Parathyroid adenoma (tissue), 2 donors: Measurements from ENCODE around the gene SHOC1.

Source experiments
- H2AFZ ChIP-seq: fragments of 300-600 bp; sonication (generic); one replicate; pipeline ENCODE4 v1.7.0; 2017; ENCODE audit warnings: antibody characterized with exemption, mild to moderate bottlenecking
- H3K27ac ChIP-seq: fragments of 300-600 bp; sonication (generic); one replicate; pipeline ENCODE4 v1.7.0; 2017
- H3K27me3 ChIP-seq: fragments of 300-600 bp; sonication (generic); one replicate; pipeline ENCODE4 v1.7.0; 2017; ENCODE audit warnings: low read length; ENCODE audit not compliant: control insufficient read depth, insufficient read depth
- H3K36me3 ChIP-seq: fragments of 300-600 bp; sonication (generic); one replicate; pipeline ENCODE4 v1.7.0; 2017; ENCODE audit warnings: low read length; ENCODE audit not compliant: control insufficient read depth, insufficient read depth
- H3K4me1 ChIP-seq: fragments of 300-600 bp; sonication (generic); one replicate; pipeline ENCODE4 v1.7.0; 2017; ENCODE audit warnings: control low read depth
- H3K4me2 ChIP-seq: fragments of 300-600 bp; sonication (generic); one replicate; pipeline ENCODE4 v1.7.0; 2017; ENCODE audit warnings: low read length
- H3K4me3 ChIP-seq: fragments of 300-600 bp; sonication (generic); one replicate; pipeline ENCODE4 v1.7.0; 2017; ENCODE audit warnings: low read depth, low read length
- H3K79me2 ChIP-seq: fragments of 300-600 bp; sonication (generic); one replicate; pipeline ENCODE4 v1.7.0; 2017; ENCODE audit warnings: control low read depth
- H3K9ac ChIP-seq: fragments of 300-600 bp; sonication (generic); one replicate; pipeline ENCODE4 v1.7.0; 2017; ENCODE audit warnings: mild to moderate bottlenecking
- H3K9me3 ChIP-seq: fragments of 300-600 bp; sonication (generic); one replicate; pipeline ENCODE4 v1.7.0; 2017; ENCODE audit warnings: low read length; ENCODE audit not compliant: control insufficient read depth
- TF ChIP-seq, protein P1 (sequence below): fragments of 300-600 bp; sonication (generic); IDR thresholded peaks from one replicate; pipeline ENCODE4 v1.7.0; 2017; ENCODE audit warnings: antibody characterized with exemption, mild to moderate bottlenecking
- donor health status: primary hyperparathyroidism.

Gene SHOC1

DNA sequence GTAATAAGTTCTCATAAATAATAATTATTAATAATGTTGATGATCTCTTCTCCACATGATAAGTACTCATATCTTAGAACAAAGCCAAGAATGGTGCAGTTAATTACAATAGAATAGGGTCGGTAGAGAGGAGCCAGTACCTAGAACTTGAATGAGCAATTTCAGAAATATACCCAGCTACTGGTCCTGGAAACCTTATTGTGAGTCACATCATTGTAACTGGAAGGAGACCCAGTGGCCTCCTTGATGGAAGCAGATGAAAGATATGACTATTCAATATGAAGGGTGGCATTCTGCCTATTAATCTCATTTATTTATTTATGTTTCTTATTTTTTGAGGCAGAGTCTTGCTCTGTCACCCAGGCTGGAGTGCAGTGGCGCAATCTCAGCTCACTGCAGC is 37.7 kb upstream of the SHOC1 start:
- no peak overlapping the region for H2AFZ ChIP-seq
- H3K9me3 ChIP-seq = no peaks in the 10 kb centered on the region
- no peak overlapping the region for H3K4me2 ChIP-seq
- no peaks in the 10 kb centered on the region for H3K79me2 ChIP-seq
- no peak overlapping the region for H3K27ac ChIP-seq
- H3K4me3 ChIP-seq = no peak overlapping the region
- H3K36me3 ChIP-seq = no peaks in the 10 kb centered on the region
- no peaks in the 10 kb centered on the region for H3K27me3 ChIP-seq
- H3K4me1 ChIP-seq = no peaks in the 10 kb centered on the region
- no peak overlapping the region for H3K9ac ChIP-seq
- TF ChIP-seq, protein P1, sequence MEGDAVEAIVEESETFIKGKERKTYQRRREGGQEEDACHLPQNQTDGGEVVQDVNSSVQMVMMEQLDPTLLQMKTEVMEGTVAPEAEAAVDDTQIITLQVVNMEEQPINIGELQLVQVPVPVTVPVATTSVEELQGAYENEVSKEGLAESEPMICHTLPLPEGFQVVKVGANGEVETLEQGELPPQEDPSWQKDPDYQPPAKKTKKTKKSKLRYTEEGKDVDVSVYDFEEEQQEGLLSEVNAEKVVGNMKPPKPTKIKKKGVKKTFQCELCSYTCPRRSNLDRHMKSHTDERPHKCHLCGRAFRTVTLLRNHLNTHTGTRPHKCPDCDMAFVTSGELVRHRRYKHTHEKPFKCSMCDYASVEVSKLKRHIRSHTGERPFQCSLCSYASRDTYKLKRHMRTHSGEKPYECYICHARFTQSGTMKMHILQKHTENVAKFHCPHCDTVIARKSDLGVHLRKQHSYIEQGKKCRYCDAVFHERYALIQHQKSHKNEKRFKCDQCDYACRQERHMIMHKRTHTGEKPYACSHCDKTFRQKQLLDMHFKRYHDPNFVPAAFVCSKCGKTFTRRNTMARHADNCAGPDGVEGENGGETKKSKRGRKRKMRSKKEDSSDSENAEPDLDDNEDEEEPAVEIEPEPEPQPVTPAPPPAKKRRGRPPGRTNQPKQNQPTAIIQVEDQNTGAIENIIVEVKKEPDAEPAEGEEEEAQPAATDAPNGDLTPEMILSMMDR = no peak

DNA sequence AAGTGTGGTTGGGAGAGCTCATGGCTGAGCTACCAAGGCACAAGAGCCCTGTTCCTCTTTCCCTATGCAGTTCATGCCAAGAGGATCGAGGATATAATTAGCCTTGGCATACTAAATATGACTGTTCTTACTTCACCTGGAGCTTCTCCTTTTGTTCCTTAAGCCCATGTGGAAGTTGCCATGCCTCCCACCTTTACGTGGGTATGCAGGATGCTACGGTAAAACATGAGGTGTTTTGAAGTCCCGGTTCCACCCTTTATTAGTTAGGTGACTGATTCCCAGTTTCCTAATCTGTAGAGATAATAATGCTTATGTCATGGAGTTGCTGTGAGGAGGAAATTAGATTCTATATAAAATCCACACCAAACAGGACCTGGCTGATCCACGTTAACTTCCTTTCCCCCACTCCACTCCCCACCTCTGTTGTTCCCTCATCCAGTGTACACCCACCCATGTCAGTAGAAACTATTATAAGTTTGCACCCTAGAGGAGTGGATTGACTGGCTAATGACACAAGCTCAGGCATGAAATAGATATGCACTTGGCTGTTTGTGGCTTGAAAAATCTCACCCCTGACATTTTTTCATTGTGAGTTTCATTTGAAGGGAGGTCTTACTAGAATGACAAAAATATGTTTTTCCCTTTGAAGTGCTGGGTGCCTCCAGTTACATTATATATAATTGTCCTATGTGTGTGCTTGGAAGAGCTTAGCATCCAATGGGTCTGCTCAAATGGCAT is 36.8 kb upstream of the SHOC1 start:
- Histone ChIP-seq H2AFZ (no peak overlapping the region), H3K27me3 (no peaks in the 10 kb centered on the region), H3K36me3 (no peaks in the 10 kb centered on the region), H3K27ac (no peak overlapping the region), H3K9ac (no peak overlapping the region), H3K79me2 (no peaks in the 10 kb centered on the region), H3K9me3 (no peaks in the 10 kb centered on the region), H3K4me2 (no peak overlapping the region), H3K4me1 (no peaks in the 10 kb centered on the region), H3K4me3 (no peak overlapping the region)
- TF ChIP-seq, protein P1 = no peak

DNA sequence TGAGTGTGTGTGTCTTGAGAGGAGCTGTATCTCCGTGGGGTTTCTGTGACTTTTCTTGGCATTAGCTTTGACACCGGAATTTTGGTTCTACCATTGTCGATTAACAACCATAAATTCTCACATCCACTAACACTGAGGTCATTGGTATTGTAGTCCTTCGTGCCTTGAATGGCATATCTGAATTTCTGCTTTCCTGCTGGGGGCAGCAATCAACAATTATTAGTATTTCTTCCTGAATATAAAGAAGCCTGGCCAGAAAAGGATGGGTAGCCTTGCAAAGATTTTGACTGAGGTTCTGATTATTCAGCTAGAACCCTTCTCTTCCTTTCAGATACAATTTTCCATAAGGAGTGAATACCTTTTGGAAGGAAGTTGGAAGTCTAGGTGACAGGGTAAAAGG is 33.5 kb upstream of the SHOC1 start:
- TF ChIP-seq, protein P1 = no peak
- H3K4me3 ChIP-seq = no peak overlapping the region
- H3K27me3 ChIP-seq = no peaks in the 10 kb centered on the region
- no peak overlapping the region for H2AFZ ChIP-seq
- H3K79me2 ChIP-seq = no peaks in the 10 kb centered on the region
- no peaks in the 10 kb centered on the region for H3K36me3 ChIP-seq
- no peak overlapping the region for H3K9ac ChIP-seq
- no peak overlapping the region for H3K4me2 ChIP-seq
- no peaks in the 10 kb centered on the region for H3K4me1 ChIP-seq
- no peak overlapping the region for H3K27ac ChIP-seq
- no peaks in the 10 kb centered on the region for H3K9me3 ChIP-seq

DNA sequence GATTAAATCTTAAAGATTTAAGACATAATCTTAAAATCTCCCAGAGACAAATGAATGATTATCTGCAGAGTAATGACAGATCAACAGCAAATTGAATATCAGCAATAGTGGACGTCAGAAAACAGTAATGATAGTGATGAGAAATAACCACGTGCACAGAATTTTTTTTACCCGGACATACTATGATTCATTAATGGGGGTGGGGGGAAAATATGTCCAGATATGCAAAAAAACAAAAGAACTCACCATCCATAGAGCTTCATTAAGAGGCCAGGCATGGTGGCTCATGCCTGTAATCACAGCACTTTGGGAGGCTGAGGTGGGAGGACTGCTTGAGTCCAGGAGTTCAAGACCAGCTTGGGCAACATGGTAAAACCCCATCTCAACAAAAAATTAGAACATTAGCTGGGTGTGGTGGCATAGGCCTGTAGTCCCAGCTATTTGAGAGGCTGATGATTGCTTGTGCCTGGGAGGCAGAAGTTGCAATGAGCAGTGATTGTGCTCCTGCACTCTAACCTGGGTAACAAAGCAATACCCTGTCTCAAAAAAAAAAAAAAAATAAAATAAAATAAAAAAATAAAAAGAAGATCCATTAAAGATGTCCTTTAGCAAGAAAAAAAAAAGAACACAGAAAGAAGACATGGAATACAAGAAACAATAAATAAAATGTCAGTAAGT is 30.9 kb upstream of the SHOC1 start:
- Histone ChIP-seq H3K4me3 (no peak overlapping the region), H3K9ac (no peak overlapping the region), H3K4me1 (no peaks in the 10 kb centered on the region), H3K4me2 (no peak overlapping the region), H3K79me2 (no peaks in the 10 kb centered on the region), H3K27ac (no peak overlapping the region), H3K27me3 (no peaks in the 10 kb centered on the region), H3K9me3 (no peaks in the 10 kb centered on the region), H3K36me3 (no peaks in the 10 kb centered on the region), H2AFZ (no peak overlapping the region)
- TF ChIP-seq, protein P1 = no peak
